Measurements from ENCODE around the gene ZDHHC11. TPM values are rescaled to one million over a fixed set of nuclear protein-coding genes. Genes with fewer than 3 reads are reported as not detected.
"Not testable (repeated sequence)": the region's sequence is repeated elsewhere in the genome, so short reads cannot be mapped to it uniquely, and the experiment has no call there.

Gene ZDHHC11
- polyA plus RNA-seq, 4 donors, result 3.0 to 11.0 (median 6.2) TPM

DNA sequence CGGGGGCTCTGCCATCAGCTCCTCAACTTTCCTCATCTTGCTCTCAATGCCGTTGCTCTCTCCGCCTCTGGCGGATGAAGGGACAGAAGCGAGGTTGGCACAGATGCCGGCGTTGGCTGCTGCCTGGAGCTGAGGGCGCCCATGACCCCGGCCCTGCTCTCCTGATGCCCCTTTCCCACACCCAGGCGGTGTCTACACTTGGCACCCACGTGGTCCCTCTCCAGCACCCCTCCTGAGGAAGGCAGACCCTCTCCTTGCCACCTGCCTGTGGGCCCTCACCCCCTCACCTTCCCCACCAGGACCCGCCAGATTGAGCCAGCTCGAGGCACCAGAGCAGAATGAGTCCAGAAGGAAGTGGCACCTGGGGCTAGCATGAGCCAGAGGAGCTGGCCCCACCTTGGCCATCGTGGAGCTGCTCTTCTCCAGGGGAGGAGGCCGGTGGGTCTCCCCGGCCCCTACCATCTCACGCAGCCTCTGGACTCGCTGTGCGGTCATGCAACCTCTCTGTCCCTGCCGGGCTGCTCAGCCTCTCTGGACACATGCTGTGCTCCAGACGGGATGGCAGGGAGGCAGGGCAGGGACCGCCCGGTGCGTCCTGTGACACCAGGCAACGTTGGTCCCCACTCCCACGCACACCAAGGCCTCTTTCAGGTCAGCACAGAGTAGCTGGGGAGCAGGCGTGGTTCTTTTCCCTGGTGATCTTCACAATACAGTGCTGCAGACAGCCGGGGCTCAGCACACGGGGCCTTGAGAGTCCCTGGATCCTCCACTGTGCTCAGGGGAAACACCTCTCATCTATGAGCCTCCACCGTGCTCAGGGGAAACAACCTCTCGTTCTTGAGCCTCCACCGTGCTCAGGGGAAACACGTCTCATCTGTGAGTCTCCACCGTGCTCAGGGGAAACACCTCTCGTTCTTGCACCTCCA, 4.8 kb downstream of the ZDHHC11 start:
- not testable (repeated sequence) for DNase-seq (ENCODE audit: low read depth in 4 of 4, low spot score in 3 of 4)

DNA sequence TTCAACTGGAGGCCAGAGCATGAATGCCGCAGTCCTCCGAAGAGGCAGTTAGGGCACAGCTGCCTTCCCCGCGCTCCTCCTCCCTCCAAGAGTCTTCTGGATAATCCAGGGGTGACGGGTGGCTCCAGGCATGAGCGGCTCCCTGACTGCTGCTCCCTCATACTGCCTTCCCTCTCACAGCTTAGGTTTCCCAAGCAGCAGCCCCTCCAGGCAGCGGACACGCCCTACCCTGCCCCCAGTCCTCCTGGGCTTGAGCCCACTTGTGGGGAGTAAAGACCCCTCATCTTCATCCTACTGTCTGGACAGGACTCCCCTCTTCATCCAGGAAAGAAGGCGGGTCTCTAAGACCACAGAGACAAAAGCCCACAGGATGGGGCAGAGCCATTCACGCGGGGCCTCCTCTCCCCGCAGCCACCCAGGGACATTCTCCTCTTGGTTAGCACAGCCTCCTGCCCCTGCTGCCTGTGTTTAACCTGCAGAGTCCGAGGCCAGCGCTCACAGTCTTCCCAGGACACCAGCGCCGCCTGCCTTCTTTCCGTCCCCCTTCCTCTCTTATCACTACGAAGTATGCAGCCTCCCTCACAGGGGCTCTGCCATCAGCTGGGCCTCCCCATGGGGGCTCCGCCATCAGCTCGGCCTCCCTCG, 5.6 kb downstream of the ZDHHC11 start:
- not testable (repeated sequence) for DNase-seq (ENCODE audit: low read depth in 4 of 4, low spot score in 3 of 4)

DNA sequence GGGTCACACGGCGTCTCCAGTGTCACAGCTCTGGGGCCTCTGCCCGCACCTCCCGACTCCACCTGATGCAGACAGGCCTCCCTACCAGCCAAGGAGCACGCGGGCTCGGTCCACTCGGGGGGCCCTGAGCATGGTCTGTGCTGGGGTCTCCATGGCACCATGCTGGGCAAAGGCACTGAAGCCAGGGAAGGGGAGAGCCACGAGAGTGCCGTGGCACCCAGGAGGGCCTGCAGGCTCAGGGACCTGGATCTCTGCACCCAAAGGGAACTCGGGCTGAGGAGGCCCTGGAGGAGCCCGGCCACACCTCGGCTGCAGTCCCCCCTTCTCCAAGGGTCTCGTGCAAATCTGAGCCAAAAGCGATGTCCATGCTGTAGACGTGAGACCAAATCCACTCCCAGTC, 6.4 kb downstream of the ZDHHC11 start:
- not testable (repeated sequence) for DNase-seq (ENCODE audit: low read depth in 4 of 4, low spot score in 3 of 4)

DNA sequence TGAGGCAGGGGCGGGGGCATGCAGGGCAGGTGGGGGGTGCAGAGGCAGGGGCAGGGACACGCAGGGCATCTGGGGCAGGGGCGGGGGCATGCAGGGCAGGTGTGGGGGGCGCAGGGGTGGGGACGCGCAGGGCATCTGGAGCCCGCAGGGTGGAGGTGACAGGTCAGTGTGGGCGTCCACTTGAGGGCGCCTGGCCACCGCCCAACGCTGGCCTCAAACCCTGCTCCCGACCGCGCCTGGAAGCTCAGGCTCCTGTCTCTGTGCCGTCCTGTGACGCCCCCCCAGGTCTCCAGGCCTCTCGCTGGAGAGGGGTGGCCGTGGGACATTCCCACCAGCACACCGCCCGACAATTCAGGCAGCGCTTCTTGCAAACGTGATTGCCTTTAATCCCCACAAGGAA, 6.9 kb downstream of the ZDHHC11 start:
- not testable (repeated sequence) for DNase-seq (ENCODE audit: low read depth in 4 of 4, low spot score in 3 of 4)

DNA sequence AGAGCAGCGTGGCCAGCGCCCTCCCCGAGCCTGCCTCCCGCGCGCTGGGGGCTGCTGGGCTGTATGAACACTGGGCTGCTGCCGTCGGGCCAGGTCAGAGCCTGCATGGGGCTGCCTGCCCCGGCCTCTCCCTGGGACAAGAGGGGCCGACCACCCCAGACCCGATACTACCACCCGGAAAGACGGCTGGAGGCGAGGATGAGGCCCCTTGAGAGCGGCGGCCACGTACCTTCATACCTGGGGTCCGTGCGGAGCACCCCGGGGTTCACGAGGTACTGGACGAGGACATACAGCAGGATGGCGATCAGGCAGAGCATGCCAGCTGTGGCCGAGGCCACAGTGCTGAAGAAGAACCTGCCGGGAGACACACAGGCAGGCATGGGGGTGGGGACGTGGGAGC, 7.4 kb downstream of the ZDHHC11 start:
- not testable (repeated sequence) for DNase-seq (ENCODE audit: low read depth in 4 of 4, low spot score in 3 of 4)

DNA sequence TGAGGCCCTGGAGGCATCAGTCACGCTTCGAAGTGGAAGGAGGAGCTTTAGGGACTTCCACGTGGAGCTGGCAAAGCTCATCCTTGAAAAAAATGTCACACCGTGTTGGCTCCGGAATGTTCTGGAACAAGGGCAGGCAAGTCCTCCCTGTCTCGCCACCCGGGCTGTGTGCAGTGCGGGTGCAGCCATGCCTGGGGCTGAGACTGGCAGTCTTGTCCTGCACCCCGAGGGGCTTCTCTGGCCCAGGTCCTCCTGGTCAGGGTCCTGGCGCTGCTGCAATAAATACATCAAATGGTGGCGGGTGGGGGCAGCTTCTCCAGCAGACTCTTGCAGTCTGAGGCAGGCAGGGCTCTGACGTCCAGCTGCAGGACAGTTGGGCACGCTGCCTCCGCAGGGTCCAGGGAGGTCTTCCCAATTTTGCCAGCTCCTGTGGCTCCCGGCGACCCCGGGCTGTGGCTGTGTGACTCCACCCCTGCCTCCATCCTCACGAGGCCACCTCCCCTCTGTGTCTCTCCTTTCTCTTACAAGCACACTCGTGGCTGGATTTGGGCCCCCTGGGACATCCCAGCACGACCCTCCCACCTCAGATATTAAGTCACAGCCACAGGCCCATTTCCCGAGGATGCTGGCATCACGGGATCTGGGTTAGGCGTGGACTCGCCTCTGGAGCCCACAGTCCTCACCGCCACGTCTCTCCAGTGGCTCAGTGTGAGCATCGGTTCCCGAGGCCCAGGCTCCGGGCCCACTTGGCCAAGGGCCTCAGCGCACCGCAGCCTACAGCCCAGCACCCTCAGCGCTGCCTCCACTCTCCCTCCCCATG, 8.2 kb downstream of the ZDHHC11 start:
- DNase-seq (ENCODE audit: low read depth in 4 of 4, low spot score in 3 of 4), result not testable (repeated sequence)

DNA sequence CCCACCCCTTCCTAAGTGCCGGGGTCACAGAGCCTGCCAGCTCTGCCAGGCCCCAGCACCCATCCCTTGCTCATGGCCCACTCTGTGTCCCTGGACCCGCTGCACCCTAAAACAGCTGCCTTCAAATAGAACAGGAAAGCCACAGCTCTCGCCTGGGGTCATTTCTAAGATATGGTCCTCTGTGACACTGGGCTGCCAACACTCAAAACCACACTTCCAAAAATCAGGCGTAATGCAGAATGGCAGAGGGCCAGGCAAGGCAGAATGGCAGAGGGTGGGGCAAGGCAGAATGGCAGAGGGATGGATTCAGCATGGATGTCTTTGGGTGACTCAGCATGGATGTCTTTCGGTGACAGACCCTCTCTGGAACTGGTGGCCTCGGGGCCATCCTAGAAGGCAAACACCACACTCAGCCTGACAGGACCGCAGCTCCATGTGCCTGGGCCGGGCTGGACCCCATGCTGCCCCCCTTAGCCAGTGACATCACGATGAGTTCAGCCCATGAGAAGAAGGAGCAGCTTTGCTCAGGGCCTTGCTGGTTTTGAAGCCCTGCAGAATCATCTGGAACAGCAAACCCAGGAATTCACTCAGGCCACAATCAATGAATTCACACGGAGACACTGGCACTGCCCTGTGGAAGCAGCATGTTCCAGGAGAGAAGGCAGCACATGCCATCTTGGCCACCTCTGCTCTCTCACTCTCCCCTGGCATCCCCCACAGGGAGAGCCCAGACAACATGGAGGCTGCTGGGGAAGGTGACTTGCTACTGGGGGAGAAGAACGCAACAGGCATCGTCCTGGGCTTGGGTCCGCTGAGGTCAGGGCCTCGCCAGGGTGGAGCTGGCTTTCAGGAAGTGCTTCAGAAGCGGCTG, 9.0 kb downstream of the ZDHHC11 start:
- not testable (repeated sequence) for DNase-seq (ENCODE audit: low read depth in 4 of 4, low spot score in 3 of 4)

DNA sequence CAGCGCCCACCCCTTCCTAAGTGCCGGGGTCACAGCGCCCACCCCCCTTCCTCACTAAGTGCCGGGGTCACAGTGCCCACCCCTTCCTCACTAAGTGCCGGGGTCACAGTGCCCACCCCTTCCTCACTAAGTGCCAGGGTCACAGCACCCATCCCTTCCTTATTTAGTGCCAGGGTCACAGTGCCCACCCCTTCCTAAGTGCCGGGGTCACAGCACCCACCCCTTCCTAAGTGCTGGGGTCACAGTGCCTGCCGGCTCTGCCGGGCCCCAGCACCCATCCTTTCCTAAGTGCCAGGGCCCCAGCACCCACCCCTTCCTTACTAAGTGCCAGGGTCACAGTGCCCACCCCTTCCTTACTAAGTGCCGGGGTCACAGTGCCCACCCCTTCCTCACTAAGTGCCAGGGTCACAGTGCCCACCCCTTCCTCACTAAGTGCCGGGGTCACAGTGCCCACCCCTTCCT, 9.8 kb downstream of the ZDHHC11 start:
- not testable (repeated sequence) for DNase-seq (ENCODE audit: low read depth in 4 of 4, low spot score in 3 of 4)

DNA sequence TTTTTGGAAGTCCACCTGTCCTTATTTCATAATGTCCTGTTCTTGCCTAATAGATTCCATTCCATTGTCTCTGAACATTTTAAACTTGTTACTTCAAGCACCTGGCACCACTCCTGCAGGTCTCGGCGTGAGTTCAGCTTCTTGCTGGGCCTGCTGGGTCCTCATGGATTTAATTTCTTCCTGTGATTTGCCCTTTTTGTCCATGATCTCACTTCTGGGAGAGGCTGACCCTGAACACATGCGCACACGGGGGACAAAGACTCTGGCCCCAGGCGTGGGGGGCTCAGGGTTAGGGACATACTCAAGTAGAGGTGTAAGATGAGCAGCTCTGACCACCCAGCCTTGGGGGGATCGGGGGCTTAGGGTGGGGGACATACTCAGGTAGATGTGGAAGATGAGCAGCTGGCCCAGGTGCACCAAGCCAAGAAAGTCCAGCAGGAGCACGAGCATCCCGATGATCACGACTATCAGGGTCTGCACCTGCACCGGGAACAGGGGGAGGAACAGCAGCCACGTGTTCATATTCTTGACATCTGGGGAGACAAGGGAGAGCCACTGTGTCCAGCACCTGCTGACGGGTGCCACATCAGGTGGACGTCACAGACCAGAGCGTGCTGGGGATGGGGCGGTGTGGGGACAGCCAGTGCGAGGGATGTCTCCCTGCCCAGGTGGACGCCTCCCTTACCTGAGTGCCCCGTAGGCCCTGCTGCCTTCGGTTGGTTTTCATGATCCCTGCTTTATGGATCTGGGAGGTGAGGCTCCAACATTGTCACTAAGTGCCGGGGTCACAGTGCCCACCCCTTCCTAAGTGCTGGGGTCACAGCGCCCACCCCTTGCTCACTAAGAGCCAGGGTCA, 10.4 kb downstream of the ZDHHC11 start:
- not testable (repeated sequence) for DNase-seq (ENCODE audit: low read depth in 4 of 4, low spot score in 3 of 4)

DNA sequence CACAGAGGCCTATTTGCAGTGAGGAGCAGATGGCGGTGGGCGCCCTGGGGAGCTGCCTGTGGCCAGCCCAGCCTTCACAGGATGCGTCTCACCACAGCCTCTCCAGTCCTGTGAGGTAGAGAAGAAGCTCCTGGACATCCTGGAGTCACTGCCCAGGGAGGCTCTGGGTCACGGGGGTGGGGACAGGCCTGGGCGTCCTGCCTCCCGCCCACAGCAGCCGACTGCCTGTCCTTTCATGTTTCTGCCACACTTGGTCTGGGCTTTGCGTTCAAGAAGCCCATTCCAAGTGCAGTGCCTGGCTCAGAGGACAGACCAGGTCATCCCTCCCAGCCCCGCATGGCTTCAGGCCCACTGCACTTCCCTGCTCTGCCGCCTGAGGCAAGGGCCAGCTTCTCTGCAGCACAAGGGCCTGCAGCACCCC, 12.3 kb downstream of the ZDHHC11 start:
- not testable (repeated sequence) for DNase-seq (ENCODE audit: low read depth in 4 of 4, low spot score in 3 of 4)

DNA sequence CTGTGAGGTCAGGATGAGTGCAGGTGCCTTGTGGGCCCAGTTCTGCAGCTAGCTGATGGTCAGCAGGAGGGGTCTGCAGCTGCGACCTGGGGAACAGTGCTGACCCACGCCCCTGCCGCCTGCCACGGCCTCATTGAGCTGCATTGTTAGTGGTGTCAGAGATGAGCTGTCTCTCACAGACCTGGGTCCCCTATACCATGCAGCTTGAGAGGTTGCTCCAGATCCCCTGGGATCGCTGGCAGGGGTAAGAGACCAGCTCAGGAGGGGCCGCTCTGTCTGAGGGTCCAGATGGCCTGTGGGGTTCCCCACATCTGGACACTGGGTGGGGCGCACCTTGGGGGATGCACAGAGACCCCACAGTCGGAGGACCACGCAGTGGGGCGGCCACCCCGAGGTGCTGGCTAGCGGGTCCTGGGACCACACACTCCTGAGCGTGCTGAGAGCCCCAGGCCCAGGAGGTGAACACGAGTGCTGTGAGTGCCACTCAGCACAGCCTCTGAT, 13.1 kb downstream of the ZDHHC11 start:
- DNase-seq (ENCODE audit: low read depth in 4 of 4, low spot score in 3 of 4), result not testable (repeated sequence)

DNA sequence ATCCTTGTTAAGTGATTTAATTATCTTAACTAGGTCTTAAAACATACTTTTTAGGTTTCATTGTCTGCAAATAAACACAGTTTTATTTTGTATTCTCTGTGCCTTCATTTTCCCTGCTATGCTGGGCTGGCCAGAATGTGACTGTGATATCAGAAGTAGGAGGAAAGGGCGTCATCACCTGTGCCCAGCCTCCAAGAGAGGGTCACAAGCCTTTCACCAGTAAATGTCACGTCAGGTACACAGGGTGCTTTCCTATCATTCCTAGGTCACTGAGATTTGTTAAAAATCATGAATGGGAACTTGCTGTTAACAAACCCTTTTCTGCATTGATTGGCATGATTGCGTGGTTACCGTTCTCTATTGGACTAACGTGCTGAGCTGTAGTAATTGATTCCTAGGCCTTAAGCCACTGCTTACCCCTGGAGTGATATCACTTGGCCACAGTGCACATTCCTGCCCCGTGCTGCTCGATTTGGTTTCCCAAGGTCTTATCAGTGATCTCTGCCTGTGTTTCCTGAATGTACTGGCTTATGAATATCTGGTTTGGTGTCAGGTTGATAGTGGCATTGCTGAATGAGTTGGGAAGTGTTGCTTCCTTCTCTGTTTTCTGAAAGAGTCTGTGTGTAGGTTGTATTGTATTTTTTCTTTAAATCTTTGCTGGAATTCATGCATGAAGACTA, 14.7 kb downstream of the ZDHHC11 start:
- not testable (repeated sequence) for DNase-seq (ENCODE audit: low read depth in 4 of 4, low spot score in 3 of 4)

DNA sequence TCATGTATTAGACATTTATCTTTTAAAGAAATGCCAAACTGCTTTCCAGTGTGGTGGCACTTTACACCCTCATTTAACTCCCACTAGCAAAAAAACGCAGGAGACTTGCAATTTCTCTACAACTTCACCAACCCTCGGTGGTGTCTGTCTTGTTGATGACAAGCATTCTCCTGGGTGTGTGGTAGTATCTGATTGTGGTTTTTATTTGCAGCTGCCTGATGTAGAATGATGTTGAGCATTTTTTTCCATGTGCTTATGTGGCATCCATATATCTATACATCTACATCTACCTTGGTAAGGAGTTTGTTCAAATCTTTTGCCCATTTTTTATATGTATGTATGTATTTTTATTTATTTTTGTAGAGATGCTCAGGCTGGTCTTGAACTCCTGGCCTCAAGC, 16.8 kb downstream of the ZDHHC11 start:
- DNase-seq (ENCODE audit: low read depth in 4 of 4, low spot score in 3 of 4), result not testable (repeated sequence)

DNA sequence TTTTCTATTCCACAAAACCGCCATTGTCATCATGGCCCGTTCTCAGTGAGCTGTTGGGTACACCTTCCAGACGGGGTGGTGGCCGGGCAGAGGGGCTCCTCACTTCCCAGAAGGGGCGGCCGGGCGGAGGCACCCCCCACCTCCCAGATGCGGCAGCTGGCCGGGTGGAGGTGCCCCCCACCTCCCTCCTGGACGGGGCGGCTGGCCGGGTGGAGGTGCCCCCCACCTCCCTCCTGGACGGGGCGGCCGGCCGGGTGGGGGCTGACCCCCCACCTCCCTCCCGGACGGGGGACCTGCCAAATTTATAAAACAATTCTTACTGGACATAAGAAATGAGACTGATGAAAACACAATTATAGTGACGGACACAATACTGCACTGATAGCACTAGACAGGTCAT, 22.6 kb downstream of the ZDHHC11 start:
- DNase-seq (ENCODE audit: low read depth in 4 of 4, low spot score in 3 of 4), result not testable (repeated sequence)

DNA sequence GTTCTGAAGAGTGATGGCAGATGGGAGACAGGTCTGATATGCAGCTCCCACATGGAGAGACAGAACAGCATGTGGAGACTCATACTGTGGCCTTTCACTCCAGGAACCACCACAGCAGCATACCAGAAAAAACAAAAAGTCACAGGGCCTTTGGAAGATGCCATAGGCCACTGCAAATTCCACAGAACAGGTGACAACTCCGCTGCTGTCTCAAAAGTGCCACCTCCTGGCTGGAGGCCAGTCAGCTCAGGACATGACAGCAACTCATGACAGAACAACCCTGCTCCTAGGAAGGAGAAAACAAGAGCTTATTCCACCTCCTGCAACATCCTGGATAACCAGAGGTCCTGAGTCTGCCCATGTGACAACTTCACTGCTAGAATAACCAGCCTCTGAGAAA, 25.2 kb downstream of the ZDHHC11 start:
- DNase-seq (ENCODE audit: low read depth in 4 of 4, low spot score in 3 of 4), result not testable (repeated sequence)

DNA sequence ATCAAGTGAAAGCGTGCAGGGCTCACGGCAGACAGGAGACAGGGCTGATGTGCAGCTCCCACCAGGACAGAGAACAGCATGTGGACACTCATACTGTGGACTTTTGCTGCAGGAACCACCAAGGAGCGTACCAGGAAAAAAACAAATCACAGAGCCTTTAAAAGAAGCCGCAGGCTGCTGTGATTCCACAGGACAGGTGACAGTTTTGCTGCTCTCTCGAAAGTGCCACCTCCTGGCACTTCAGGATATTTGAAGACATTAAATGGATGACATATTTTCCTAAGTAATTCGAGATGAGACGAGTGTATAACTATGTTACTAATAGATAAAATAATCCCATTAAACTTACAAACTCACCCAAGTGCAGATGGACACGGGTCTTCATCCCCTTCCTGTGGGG, 29.3 kb downstream of the ZDHHC11 start:
- no peak for DNase-seq (ENCODE audit: low read depth in 4 of 4, low spot score in 3 of 4)

DNA sequence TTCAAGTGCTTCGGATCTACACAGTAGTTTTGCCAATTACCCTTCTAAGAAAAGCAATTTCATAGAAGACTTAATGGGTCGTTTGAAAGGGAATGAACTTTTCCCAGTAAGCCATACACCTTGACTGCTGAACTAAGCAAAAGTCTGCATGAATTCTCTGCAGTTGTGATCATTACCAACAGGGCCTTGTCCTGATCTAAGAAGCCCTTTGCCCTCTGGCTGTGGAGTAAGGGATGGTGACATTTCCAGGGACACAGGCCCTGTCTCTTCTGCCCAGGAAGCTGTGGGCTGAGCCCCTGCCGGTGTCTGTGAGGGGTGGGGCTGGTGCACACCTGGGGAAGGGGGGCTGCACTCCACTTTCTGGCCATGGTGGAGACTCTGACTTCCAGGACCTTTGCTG, 30.5 kb downstream of the ZDHHC11 start:
- DNase-seq (ENCODE audit: low read depth in 4 of 4, low spot score in 3 of 4), result no peak

DNA sequence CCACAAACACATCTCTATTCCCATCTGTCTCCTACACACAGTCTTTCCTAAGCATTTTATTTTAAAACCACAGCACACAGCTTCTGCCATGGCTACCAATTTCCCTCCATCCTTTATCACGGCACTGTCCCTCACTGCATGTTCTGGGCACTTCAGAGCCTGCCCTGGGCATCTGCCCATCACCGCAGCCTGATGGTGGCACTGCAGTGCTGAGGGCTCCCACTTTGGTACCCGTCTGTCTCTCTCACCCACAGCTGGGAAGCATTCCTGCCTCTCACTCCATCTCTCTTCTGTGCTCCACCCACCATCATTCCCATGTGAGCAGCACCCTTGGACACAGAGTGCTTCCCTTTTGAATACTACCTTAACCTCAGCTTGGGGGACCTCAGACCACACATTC, 31.7 kb downstream of the ZDHHC11 start:
- no peak for DNase-seq (ENCODE audit: low read depth in 4 of 4, low spot score in 3 of 4)
